Right lobe of liver (tissue), 4 donors: ENCODE data around the gene EMID1.

Experiments used
- CTCF ChIP-seq, 4 donors: fragments of 200-600 bp in 3 of 4; fragments of 450-650 bp in 1 of 4; IDR thresholded peaks; one replicate each; pipeline versions ENCODE4 v1.5.1 to v1.8.0; 2016 to 2022; ENCODE audit warnings: antibody characterized with exemption in 4 of 4, mild to moderate bottlenecking in 2 of 4
- POLR2A ChIP-seq: fragments of 450-650 bp; IDR thresholded peaks from one replicate; pipeline ENCODE4 v1.6.1; 2017; ENCODE audit warnings: antibody characterized with exemption, mild to moderate bottlenecking
- donor health status: DM: no; HTN: no; CAD: no.
- donor health status: DM: no; HTN: no; CAD: no.
- donor health status: DM: no; HTN: yes; CAD: no.

- TF ChIP-seq CTCF (IDR thresholded peaks at IDR 0.05) = no peak
- no peak for TF ChIP-seq POLR2A
Observed at GRCh38 chr22:29269731-29270474, 64.2 kb downstream of the EMID1 start.
